ENCODE data around the gene CC2D1A. TPM values are rescaled to one million over a fixed set of nuclear protein-coding genes. Genes with fewer than 3 reads are reported as not detected.

The CC2D1A gene
- total RNA-seq, 4 donors from 2014 or later: 22.3 to 44.9 (median 33.7) TPM

DNA sequence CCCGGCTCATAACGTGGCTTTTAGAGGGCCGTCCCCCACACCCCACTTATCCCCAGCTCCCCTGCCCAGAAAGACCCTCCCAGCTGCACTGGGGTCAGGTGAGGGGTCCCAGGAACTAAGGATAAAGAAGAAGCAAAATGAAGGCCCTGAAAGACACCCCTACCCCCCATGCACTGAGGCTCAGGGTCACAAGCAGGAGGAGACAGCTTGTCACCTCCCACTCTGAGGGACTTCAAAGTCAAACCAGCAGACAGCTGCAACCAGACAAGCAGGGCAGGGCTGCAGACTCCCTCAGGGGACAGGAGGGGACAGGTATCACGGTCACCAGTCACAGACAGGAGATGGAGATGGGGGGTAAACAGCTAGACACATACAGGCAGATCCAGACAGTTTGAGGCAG is 35.1 kb upstream of the CC2D1A start:
- no peak for ATAC-seq
- in situ Hi-C loops (cut with MboI; ENCODE audit: low sequenced_read_pairs in 4 of 4) (loop anchor here (10.0 to 25.0 kb wide), 7 partner anchors 174 to 584 kb away; partner anchors contain the start of gene MISP3 (in 1 of the 4)), intact Hi-C loops (cut with DNase I; ENCODE audit: low total_unique reads) (no loop called here)
- Histone ChIP-seq H3K27ac (no peak overlapping the region), H3K4me3 (no peak overlapping the region), H3K4me1 (peaks cover 6% of the 10 kb centered on the region in 2 donors), H3K9me3 (no peaks in the 10 kb centered on the region), H3K27me3 (peaks cover 8 to 18% (median 15%) of the 10 kb centered on the region in 3 donors), H3K36me3 (no peaks in the 10 kb centered on the region)
- no peak for TF ChIP-seq POLR2A (IDR thresholded peaks at IDR 0.05)
- TF ChIP-seq, protein P1, sequence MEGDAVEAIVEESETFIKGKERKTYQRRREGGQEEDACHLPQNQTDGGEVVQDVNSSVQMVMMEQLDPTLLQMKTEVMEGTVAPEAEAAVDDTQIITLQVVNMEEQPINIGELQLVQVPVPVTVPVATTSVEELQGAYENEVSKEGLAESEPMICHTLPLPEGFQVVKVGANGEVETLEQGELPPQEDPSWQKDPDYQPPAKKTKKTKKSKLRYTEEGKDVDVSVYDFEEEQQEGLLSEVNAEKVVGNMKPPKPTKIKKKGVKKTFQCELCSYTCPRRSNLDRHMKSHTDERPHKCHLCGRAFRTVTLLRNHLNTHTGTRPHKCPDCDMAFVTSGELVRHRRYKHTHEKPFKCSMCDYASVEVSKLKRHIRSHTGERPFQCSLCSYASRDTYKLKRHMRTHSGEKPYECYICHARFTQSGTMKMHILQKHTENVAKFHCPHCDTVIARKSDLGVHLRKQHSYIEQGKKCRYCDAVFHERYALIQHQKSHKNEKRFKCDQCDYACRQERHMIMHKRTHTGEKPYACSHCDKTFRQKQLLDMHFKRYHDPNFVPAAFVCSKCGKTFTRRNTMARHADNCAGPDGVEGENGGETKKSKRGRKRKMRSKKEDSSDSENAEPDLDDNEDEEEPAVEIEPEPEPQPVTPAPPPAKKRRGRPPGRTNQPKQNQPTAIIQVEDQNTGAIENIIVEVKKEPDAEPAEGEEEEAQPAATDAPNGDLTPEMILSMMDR (IDR thresholded peaks at IDR 0.05 in 4 of 5, conservative IDR thresholded peaks at IDR 0.05 in 1 of 5): no peak
- DNase-seq: no peak

DNA sequence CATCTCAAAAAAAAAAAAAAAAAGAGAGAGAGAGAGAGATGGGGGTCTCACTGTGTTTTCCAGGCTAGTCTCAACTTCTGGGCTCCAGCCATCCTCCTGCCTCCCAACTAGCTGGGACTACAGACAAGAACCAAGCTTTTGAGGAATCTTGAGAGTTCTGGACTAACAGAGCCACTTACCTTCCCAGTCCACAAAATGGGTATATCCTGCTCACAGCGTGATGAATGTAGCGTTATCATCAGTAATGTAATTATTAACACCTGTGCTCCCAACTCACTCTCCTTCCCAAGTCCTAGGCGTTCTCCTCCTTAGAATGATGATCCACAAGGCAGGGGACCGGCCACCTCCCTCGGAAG is 33.7 kb upstream of the CC2D1A start:
- in situ Hi-C loops (cut with MboI; ENCODE audit: low sequenced_read_pairs in 4 of 4): loop anchor here (10.0 to 25.0 kb wide), 7 partner anchors 172 to 585 kb away; partner anchors contain the start of gene MISP3 (in 1 of the 4)
- H3K27ac ChIP-seq: no peak overlapping the region

GRCh38 chr19:13872695-13873389 is 33.2 kb upstream of the CC2D1A start:
- no peak for ATAC-seq
- H3K4me3 ChIP-seq: peak overlapping the region; percentile 18 to 46 (median 44)
- in situ Hi-C loops (cut with MboI; ENCODE audit: low sequenced_read_pairs in 4 of 4): loop anchor here (10.0 to 25.0 kb wide), 7 partner anchors 172 to 586 kb away; partner anchors contain the start of gene MISP3 (in 1 of the 4)
- H3K36me3 ChIP-seq: no peaks in the 10 kb centered on the region
- TF ChIP-seq, protein P1 (IDR thresholded peaks at IDR 0.05 in 4 of 5, conservative IDR thresholded peaks at IDR 0.05 in 1 of 5): no peak
- TF ChIP-seq POLR2A (IDR thresholded peaks at IDR 0.05): no peak
- DNase-seq: no peak
- intact Hi-C loops (cut with DNase I; ENCODE audit: low total_unique reads): no loop called here
- peaks cover 0 to 12% (median 11%) of the 10 kb centered on the region in 3 donors for H3K27me3 ChIP-seq
- H3K4me1 ChIP-seq: no peaks in the 10 kb centered on the region
- H3K27ac ChIP-seq: no peak overlapping the region
- no peaks in the 10 kb centered on the region for H3K9me3 ChIP-seq

More for the DNA sequence above, 33.7 kb upstream of the CC2D1A start:
- intact Hi-C loops (cut with DNase I; ENCODE audit: low total_unique reads): no loop called here
- TF ChIP-seq POLR2A (IDR thresholded peaks at IDR 0.05): no peak
- TF ChIP-seq, protein P1 (IDR thresholded peaks at IDR 0.05 in 4 of 5, conservative IDR thresholded peaks at IDR 0.05 in 1 of 5): no peak
- Histone ChIP-seq H3K4me1 (no peaks in the 10 kb centered on the region), H3K36me3 (no peaks in the 10 kb centered on the region), H3K27me3 (peaks cover 0 to 12% (median 11%) of the 10 kb centered on the region in 3 donors), H3K9me3 (no peaks in the 10 kb centered on the region), H3K4me3 (peak overlapping the region in 2 of 4 donors; percentile 44 to 46)
- ATAC-seq: no peak
- DNase-seq: no peak

GRCh38 chr19:13873834-13874515 is 32.0 kb upstream of the CC2D1A start:
- ATAC-seq (no peak), DNase-seq (no peak)
- Histone ChIP-seq H3K27me3 (peaks cover 0 to 12% (median 11%) of the 10 kb centered on the region in 3 donors), H3K4me3 (no peak overlapping the region), H3K27ac (no peak overlapping the region), H3K4me1 (no peaks in the 10 kb centered on the region), H3K9me3 (no peaks in the 10 kb centered on the region), H3K36me3 (no peaks in the 10 kb centered on the region)
- TF ChIP-seq, protein P1 (IDR thresholded peaks at IDR 0.05 in 4 of 5, conservative IDR thresholded peaks at IDR 0.05 in 1 of 5): no peak
- no peak for TF ChIP-seq POLR2A (IDR thresholded peaks at IDR 0.05)
- intact Hi-C loops (cut with DNase I; ENCODE audit: low total_unique reads): no loop called here
- in situ Hi-C loops (cut with MboI; ENCODE audit: low sequenced_read_pairs in 4 of 4): loop anchor here (10.0 to 25.0 kb wide), 7 partner anchors 171 to 587 kb away; partner anchors contain the start of gene MISP3 (in 1 of the 4)
